Omental fat pad (tissue), 4 donors: ENCODE data around the gene SFMBT1. TPM values are rescaled to one million over a fixed set of nuclear protein-coding genes. Genes with fewer than 3 reads are reported as not detected.

Experiments
- ATAC-seq: fragments of 150-250 bp; one replicate; pipeline ENCODE4 v1.9.1; 2016; ENCODE audit warnings: mild to moderate bottlenecking, moderate library complexity; ENCODE audit not compliant: low FRiP score
- DNase-seq: peaks from one replicate; pipeline ENCODE4 v3.0.0-alpha.2; 2019; ENCODE audit warnings: low spot score
- CTCF ChIP-seq, 3 donors: fragments of 450-650 bp; IDR thresholded peaks; one replicate each; pipeline ENCODE4 v1.5.1; 2016 to 2017; ENCODE audit warnings: antibody characterized with exemption in 3 of 3, mild to moderate bottlenecking in 3 of 3, moderate library complexity in 2 of 3
- total RNA-seq, 4 donors: library from RNA; depleted of rRNA; stranded (reverse); fragments of >200 nt; gene quantifications; one replicate each; pipeline ENCODE4 v1.1.0, GENCODE V29; 2016

The SFMBT1 gene
- total RNA-seq, 4 donors from 2014 or later, result 6.5 to 15.3 (median 8.7) TPM

- no peak for ATAC-seq
- no peak for DNase-seq
- TF ChIP-seq CTCF (IDR thresholded peaks at IDR 0.05), result no peak
These were observed 32.8 kb upstream of the SFMBT1 start for GRCh38 chr3:53078656-53079055.

GRCh38 chr3:53077476-53078220, 31.8 kb upstream of the SFMBT1 start:
- DNase-seq (no peak), ATAC-seq (no peak)
- no peak for TF ChIP-seq CTCF (IDR thresholded peaks at IDR 0.05)

DNA sequence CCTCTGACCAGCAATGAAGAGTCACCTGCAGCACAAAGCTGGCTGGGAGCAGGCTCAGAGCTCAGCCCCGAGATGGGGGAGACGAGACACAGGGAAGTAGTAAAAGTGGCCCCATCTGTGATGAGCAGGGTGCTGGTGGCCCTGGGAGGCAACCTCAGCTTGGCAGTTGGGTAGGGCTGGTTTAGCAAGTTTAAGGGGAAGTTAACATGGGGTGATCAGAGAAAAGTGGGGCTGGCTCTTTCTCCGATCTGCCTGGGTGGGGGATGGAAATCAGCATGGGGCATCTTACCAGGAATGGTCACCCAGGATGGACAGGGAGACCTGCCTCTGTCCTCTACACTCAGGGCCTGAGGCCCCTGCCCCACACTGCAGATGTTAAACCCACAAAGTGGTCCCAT, 29.9 kb upstream of the SFMBT1 start:
- DNase-seq, result no peak
- ATAC-seq, result no peak
- TF ChIP-seq CTCF (IDR thresholded peaks at IDR 0.05), result no peak

GRCh38 chr3:53074761-53075742, 29.2 kb upstream of the SFMBT1 start:
- TF ChIP-seq CTCF (IDR thresholded peaks at IDR 0.05), result no peak
- DNase-seq (no peak), ATAC-seq (no peak)

- no peak for ATAC-seq
- DNase-seq, result no peak
- TF ChIP-seq CTCF (IDR thresholded peaks at IDR 0.05), result no peak
These were observed 28.5 kb upstream of the SFMBT1 start for GRCh38 chr3:53074366-53074696.

- DNase-seq (no peak), ATAC-seq (no peak)
- TF ChIP-seq CTCF (IDR thresholded peaks at IDR 0.05), result no peak
These were observed 27.9 kb upstream of the SFMBT1 start for GRCh38 chr3:53073553-53074365.
